Testis (tissue), 3 donors: ENCODE measurements around the gene BMP7. TPM values are rescaled to one million over a fixed set of nuclear protein-coding genes. Genes with fewer than 3 reads are reported as not detected.

ENCODE experiments used
- DNase-seq: peaks from one replicate; pipeline ENCODE4 v3.0.0-alpha.2; 2019
- H3K27ac ChIP-seq, 2 donors: fragments of 200-600 bp; sonication (generic); one replicate each; pipeline ENCODE4 v1.5.1; 2019
- H3K27me3 ChIP-seq: fragments of 200-600 bp; sonication (generic); one replicate; pipeline ENCODE4 v1.5.1; 2019
- H3K36me3 ChIP-seq: fragments of 200-600 bp; sonication (generic); one replicate; pipeline ENCODE4 v1.5.1; 2017; ENCODE audit warnings: low read depth; ENCODE audit errors: missing control alignments
- H3K4me1 ChIP-seq: fragments of 200-600 bp; sonication (generic); one replicate; pipeline ENCODE4 v1.5.1; 2019
- H3K4me3 ChIP-seq, 2 donors: fragments of 200-600 bp; sonication (generic); one replicate each; pipeline ENCODE4 v1.5.1; 2017 to 2019
- H3K9me3 ChIP-seq: fragments of 200-600 bp; sonication (generic); one replicate; pipeline ENCODE4 v1.5.1; 2017
- POLR2A ChIP-seq: fragments of 450-650 bp; IDR thresholded peaks from one replicate; pipeline ENCODE4 v1.6.1; 2017; ENCODE audit warnings: antibody characterized with exemption, mild to moderate bottlenecking, moderate library complexity
- WGBS, 2 donors: methylation state at CpG; one replicate each; pipeline ENCODE4 v1.1.5; 2018; 5-methylcytosine and 5-hydroxymethylcytosine counted together
- intact Hi-C: fragments of 100-400 bp; cut with DNase I; formaldehyde crosslinking; loops from one replicate; pipeline ENCODE4 v1.15.1; 2023; ENCODE audit warnings: low total_unique reads
- polyA plus RNA-seq: library from polyadenylated mRNA; stranded (reverse); fragments of 350-450 nt; fragmentation: Illumina TruSeq; extraction: RNeasy Lipid Tissue Mini Kit (QIAGEN cat#74804); gene quantifications from one replicate; pipeline ENCODE4 v1.2.3, GENCODE V29; 2014; ENCODE audit warnings: low read depth, low replicate concordance; ENCODE audit not compliant: insufficient read depth
- total RNA-seq, 2 donors: library from RNA; depleted of rRNA; stranded (reverse); fragments of >200 nt; gene quantifications; one replicate each; pipeline ENCODE4 v1.2.3, GENCODE V29; 2016
- TF ChIP-seq, protein P1 (sequence below), 3 experiments: fragments of 450-650 bp in 2 of 3; fragments of 200-600 bp in 1 of 3; sonication (generic) in 1 of 3; IDR thresholded peaks; one replicate each; pipeline ENCODE4 v1.5.1; 2016 to 2019; ENCODE audit warnings: antibody characterized with exemption in 3 of 3, mild to moderate bottlenecking in 2 of 3, moderate library complexity in 1 of 3

BMP7 gene
- total and polyA plus RNA-seq, 3 donors from 2014 or later = 2.4 to 7.1 (median 3.3) TPM

DNA sequence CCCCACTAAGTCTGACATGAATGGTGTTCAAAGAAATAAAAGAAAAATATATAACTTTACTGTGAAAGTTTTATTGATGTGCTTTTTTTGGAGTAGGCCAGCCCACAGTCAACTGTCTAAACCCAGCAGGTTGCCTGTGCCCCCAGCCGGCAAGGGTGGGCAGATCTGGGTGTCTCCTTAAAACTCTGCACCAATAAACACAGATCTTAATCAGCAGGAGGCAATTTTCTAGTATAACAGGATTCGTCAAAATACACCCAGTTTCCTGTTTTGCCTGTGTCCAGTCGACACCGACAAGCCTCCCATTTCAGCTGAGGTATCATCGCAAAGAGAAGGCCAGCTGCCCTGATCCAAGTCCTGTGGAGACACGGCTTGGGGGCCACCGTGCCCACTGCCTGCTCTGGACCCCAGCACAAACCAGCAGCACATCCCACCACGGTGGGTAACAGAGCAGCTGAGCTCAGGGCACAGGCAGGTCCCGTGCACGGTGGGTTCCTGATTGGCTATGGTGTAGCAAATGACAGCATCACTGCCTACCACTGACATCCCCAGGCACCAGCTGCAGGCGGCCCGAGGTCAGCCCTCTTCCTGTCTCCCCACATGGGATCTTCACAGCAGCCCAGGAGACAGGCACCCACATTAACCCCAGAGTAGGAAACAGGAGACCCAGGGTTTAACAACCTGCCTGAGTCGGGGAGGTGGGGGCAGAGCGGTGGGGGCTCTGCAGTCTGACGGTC, 15.7 kb downstream of the BMP7 start:
- no peak overlapping the region for H3K4me3 ChIP-seq
- no peak for TF ChIP-seq POLR2A
- TF ChIP-seq, protein P1, sequence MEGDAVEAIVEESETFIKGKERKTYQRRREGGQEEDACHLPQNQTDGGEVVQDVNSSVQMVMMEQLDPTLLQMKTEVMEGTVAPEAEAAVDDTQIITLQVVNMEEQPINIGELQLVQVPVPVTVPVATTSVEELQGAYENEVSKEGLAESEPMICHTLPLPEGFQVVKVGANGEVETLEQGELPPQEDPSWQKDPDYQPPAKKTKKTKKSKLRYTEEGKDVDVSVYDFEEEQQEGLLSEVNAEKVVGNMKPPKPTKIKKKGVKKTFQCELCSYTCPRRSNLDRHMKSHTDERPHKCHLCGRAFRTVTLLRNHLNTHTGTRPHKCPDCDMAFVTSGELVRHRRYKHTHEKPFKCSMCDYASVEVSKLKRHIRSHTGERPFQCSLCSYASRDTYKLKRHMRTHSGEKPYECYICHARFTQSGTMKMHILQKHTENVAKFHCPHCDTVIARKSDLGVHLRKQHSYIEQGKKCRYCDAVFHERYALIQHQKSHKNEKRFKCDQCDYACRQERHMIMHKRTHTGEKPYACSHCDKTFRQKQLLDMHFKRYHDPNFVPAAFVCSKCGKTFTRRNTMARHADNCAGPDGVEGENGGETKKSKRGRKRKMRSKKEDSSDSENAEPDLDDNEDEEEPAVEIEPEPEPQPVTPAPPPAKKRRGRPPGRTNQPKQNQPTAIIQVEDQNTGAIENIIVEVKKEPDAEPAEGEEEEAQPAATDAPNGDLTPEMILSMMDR (IDR thresholded peaks at IDR 0.05) = no peak
- intact Hi-C loops = no loop called here
- H3K4me1 ChIP-seq = no peaks in the 10 kb centered on the region
- H3K9me3 ChIP-seq = no peaks in the 10 kb centered on the region
- DNase-seq = no peak
- H3K27ac ChIP-seq = no peak overlapping the region
- no peaks in the 10 kb centered on the region for H3K36me3 ChIP-seq
- 58 to 71% methylated on average over 8 to 15 of the region's 15 CpGs for WGBS, 2 donors
- H3K27me3 ChIP-seq = no peaks in the 10 kb centered on the region

DNA sequence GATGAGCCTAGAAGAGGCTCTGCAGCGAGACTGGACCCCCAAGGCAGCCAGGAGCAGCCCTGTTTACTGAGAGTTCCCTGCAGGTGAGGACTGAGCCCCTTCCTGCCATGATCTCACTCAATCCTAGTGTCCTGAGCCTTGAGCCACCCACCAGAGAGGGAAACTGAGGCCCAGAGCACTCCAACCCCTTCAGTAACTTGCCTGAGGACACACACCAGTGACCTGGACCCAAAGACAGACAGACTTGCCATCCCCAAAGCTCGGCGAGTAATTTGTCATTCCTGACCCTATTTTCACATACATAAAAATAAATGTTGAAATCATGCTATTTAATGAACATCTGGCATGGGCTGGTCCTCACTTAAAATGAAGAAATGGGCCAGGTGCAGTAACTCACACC, 16.7 kb downstream of the BMP7 start:
- Histone ChIP-seq H3K9me3 (no peaks in the 10 kb centered on the region), H3K27me3 (no peaks in the 10 kb centered on the region), H3K36me3 (no peaks in the 10 kb centered on the region), H3K27ac (no peak overlapping the region), H3K4me3 (no peak overlapping the region), H3K4me1 (no peaks in the 10 kb centered on the region)
- WGBS, 2 donors = 86 to 93% methylated on average over 3 of the region's 3 CpGs
- TF ChIP-seq POLR2A = no peak
- DNase-seq = no peak
- intact Hi-C loops = no loop called here

DNA sequence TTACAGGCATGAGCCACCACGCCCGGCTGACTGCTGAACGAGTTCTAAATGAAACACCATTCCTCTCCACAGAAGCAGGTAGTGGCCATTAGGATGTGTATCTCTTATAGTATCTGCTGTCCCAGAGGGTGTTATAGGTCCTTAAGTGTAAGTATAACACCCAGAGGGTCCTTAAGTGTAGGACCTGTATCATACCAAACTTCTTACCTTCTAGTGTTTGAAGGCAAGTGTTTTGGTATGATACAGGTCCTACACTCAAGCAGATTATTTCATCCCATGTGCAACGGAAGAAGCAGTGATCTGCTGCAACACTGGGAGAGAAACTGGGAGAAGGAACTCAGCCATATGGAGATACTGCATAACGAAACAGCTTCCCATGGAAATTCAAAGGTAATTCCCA, 17.4 kb downstream of the BMP7 start:
- H3K27me3 ChIP-seq = no peaks in the 10 kb centered on the region
- intact Hi-C loops = no loop called here
- H3K4me3 ChIP-seq = no peak overlapping the region
- TF ChIP-seq, protein P1 (IDR thresholded peaks at IDR 0.05) = no peak
- TF ChIP-seq POLR2A = no peak
- no peak for DNase-seq
- WGBS, 2 donors = 89 to 95% methylated on average over 5 of the region's 5 CpGs
- no peaks in the 10 kb centered on the region for H3K36me3 ChIP-seq
- no peak overlapping the region for H3K27ac ChIP-seq
- no peaks in the 10 kb centered on the region for H3K4me1 ChIP-seq
- no peaks in the 10 kb centered on the region for H3K9me3 ChIP-seq

DNA sequence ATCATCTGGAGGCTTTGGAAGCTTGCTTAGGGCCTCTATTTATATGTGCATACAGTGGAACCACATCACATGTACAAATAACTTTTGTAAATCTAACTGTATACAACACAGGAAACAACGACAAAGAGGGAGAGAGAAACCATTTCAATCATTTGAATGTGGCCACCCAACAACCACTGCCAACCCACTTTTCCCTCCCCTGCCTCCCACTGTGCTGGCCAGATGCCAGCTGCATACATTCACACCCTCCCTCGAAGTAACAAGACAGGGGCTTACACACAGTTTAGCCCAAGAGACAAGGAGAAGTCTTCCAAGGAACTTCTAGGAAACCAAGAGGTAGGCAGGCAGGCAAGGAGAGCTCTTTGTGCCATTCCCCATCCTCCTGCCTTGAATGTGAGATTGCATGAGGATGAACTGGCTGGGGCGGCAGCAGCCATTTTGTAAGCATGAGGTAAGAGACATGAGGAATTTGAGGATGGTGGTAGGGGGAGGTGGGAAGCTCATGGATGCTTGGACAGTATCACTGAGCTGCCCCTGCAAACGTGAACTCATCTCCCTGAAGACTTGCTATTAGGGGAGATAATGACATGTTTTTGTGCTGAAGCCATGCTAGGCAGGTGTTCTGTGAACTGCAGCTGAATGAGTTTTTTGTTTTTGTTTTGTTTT, 18.2 kb downstream of the BMP7 start:
- H3K36me3 ChIP-seq = no peaks in the 10 kb centered on the region
- no peaks in the 10 kb centered on the region for H3K9me3 ChIP-seq
- no peaks in the 10 kb centered on the region for H3K27me3 ChIP-seq
- no peak for TF ChIP-seq POLR2A
- TF ChIP-seq, protein P1 (IDR thresholded peaks at IDR 0.05) = no peak
- no peak overlapping the region for H3K4me3 ChIP-seq
- intact Hi-C loops = no loop called here
- 73 to 79% methylated on average over 4 of the region's 4 CpGs for WGBS, 2 donors
- DNase-seq = no peak
- H3K27ac ChIP-seq = no peak overlapping the region
- H3K4me1 ChIP-seq = no peaks in the 10 kb centered on the region

DNA sequence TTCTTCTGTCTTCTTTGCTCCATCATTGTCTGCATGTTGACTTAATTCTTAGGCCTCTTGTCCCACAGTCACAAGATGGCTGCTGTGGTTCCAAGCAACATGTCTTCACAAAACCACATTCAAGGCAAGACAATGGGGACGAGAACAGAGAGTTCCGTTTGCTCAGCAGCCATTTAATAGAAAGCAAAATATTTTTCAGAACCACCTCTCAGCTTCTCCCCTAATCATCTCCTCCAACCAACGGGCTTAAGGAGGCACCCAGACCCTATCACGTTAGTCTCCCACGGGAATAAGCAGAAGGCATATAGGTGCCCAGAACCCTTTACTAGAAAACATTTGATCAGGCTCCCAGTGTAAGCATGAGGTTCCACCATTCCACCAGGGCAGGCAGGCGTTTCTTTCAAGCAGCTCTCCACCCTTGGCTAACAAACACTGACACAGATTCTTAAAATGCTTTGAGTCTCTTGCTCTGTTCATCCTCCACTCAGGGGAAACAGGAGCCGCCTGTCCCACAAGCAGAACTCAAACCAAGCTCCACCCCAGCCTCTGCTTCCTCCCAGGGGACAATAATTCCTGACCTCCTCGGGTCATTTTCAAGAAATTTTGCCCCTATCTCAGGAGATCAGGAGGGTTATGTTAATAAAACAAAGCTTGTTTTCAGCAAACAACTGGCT, 19.0 kb downstream of the BMP7 start:
- TF ChIP-seq POLR2A = no peak
- TF ChIP-seq, protein P1 (IDR thresholded peaks at IDR 0.05) = no peak
- intact Hi-C loops = no loop called here
- H3K27me3 ChIP-seq = no peaks in the 10 kb centered on the region
- 77 to 79% methylated on average over 8 of the region's 8 CpGs for WGBS, 2 donors
- no peaks in the 10 kb centered on the region for H3K9me3 ChIP-seq
- no peaks in the 10 kb centered on the region for H3K36me3 ChIP-seq
- DNase-seq = no peak
- H3K4me1 ChIP-seq = no peaks in the 10 kb centered on the region
- no peak overlapping the region for H3K27ac ChIP-seq
- H3K4me3 ChIP-seq = no peak overlapping the region
